Measurements from ENCODE around the gene CACNA2D1.

The CACNA2D1 gene

GRCh38 chr7:82345886-82346285 lies 97.7 kb downstream of the CACNA2D1 start:
- no peak for TF ChIP-seq CTCF (conservative IDR thresholded peaks at IDR 0.05; ENCODE audit: low read depth)
- ChIA-PET POLR2A (ENCODE audit: low non-redundant PET) (no interaction called here), CTCF (interaction anchor here (0.6 kb wide), 1 partner anchor 349 kb away, joined by 3 read pairs; no protein-coding TSS in a partner anchor)
- DNase-seq (ENCODE audit: low spot score): no peak
- no peak overlapping the region for H3K27ac ChIP-seq

GRCh38 chr7:82343716-82344115 lies 99.9 kb downstream of the CACNA2D1 start:
- H3K27ac ChIP-seq: no peak overlapping the region
- no peak for TF ChIP-seq CTCF (conservative IDR thresholded peaks at IDR 0.05; ENCODE audit: low read depth)
- CTCF ChIA-PET: no interaction called here
- POLR2A ChIA-PET (ENCODE audit: low non-redundant PET): no interaction called here
- no peak for DNase-seq (ENCODE audit: low spot score)

GRCh38 chr7:82339958-82340357 lies 103.6 kb downstream of the CACNA2D1 start:
- H3K27ac ChIP-seq: no peak overlapping the region
- POLR2A ChIA-PET (ENCODE audit: low non-redundant PET): no interaction called here
- CTCF ChIA-PET: no interaction called here
- no peak for TF ChIP-seq CTCF (conservative IDR thresholded peaks at IDR 0.05; ENCODE audit: low read depth)
- no peak for DNase-seq (ENCODE audit: low spot score)

- CTCF ChIA-PET: interaction anchor here (0.6 kb wide), 1 partner anchor 16 kb away, joined by 3 read pairs; no protein-coding TSS in a partner anchor
- TF ChIP-seq CTCF (conservative IDR thresholded peaks at IDR 0.05; ENCODE audit: low read depth): no peak
- POLR2A ChIA-PET (ENCODE audit: low non-redundant PET): no interaction called here
- H3K27ac ChIP-seq: no peak overlapping the region
- DNase-seq (ENCODE audit: low spot score): no peak
Measured at GRCh38 chr7:82335927-82336326, 107.7 kb downstream of the CACNA2D1 start.

GRCh38 chr7:82335001-82335400 lies 108.6 kb downstream of the CACNA2D1 start:
- no peak overlapping the region for H3K27ac ChIP-seq
- no peak for TF ChIP-seq CTCF (conservative IDR thresholded peaks at IDR 0.05; ENCODE audit: low read depth)
- ChIA-PET CTCF (no interaction called here), POLR2A (ENCODE audit: low non-redundant PET) (no interaction called here)
- no peak for DNase-seq (ENCODE audit: low spot score)

- H3K27ac ChIP-seq: no peak overlapping the region
- ChIA-PET CTCF (no interaction called here), POLR2A (ENCODE audit: low non-redundant PET) (no interaction called here)
- no peak for DNase-seq (ENCODE audit: low spot score)
- TF ChIP-seq CTCF (conservative IDR thresholded peaks at IDR 0.05; ENCODE audit: low read depth): no peak
Measured at GRCh38 chr7:82331234-82331633, 112.3 kb downstream of the CACNA2D1 start.

- no peak for TF ChIP-seq CTCF (conservative IDR thresholded peaks at IDR 0.05; ENCODE audit: low read depth)
- DNase-seq (ENCODE audit: low spot score): no peak
- CTCF ChIA-PET: no interaction called here
- H3K27ac ChIP-seq: no peak overlapping the region
- POLR2A ChIA-PET (ENCODE audit: low non-redundant PET): no interaction called here
Measured at GRCh38 chr7:82330706-82331215, 112.8 kb downstream of the CACNA2D1 start.
